B cell (primary cell): Measurements from ENCODE around the gene MEPCE. TPM values are rescaled to one million over a fixed set of nuclear protein-coding genes. Genes with fewer than 3 reads are reported as not detected.
A peak's percentile ranks its signal among the peaks of the same experiment; 100 is the strongest.

ENCODE experiments used
- ATAC-seq: fragments of 200-7000 bp; cut with Tn5 transposase; one replicate; pipeline ENCODE4 v1.10.0; 2021; ENCODE audit warnings: low read depth, mild to moderate bottlenecking, moderate number of reproducible peaks, moderate library complexity
- CTCF ChIA-PET: fragments of 350-600 bp; sonication (Branson Sonifier 250); formaldehyde crosslinking; loops from one replicate; lab custom pipeline; 2021; ENCODE audit warnings: antibody characterized with exemption, inconsistent platforms; lab: Charles Lee
- POLR2A ChIA-PET: fragments of 350-600 bp; sonication (Branson Sonifier 250); formaldehyde crosslinking; loops from one replicate; lab custom pipeline; 2021; ENCODE audit warnings: antibody characterized with exemption; lab: Charles Lee
- DNase-seq: peaks from one replicate; pipeline ENCODE4 v3.0.0; 2013
- H2AFZ ChIP-seq: 2 replicates; pipeline ENCODE4 v1.6.1; 2012; ENCODE audit warnings: mild to moderate bottlenecking, low read depth, low read length; ENCODE audit not compliant: insufficient read depth, poor library complexity, severe bottlenecking
- H3K27ac ChIP-seq, 2 donors: 1 replicate in 1 of 2; 2 replicates in 1 of 2; pipeline ENCODE4 v1.5.1; 2012 to 2013; ENCODE audit warnings: low read length in 2 of 2, mild to moderate bottlenecking in 2 of 2, moderate library complexity in 1 of 2
- H3K27me3 ChIP-seq, 4 experiments: fragments of 200-600 bp in 1 of 4; sonication (generic) in 1 of 4; replicated peaks in 1 of 4; 1 replicate in 2 of 4; 2 replicates in 2 of 4; pipeline versions ENCODE4 v1.6.1 to v1.7.0; 2013 to 2016; ENCODE audit warnings: low read length in 3 of 4, mild to moderate bottlenecking in 2 of 4, mixed read lengths in 1 of 4, moderate library complexity in 1 of 4; ENCODE audit not compliant: insufficient read depth in 4 of 4, control insufficient read depth in 3 of 4; ENCODE audit errors: control extremely low read depth in 1 of 4
- H3K36me3 ChIP-seq, 2 experiments: replicated peaks in 1 of 2; 1 replicate in 1 of 2; 2 replicates in 1 of 2; pipeline versions ENCODE4 v1.6.1 to v1.7.1; 2013; ENCODE audit warnings: low read length in 1 of 2; ENCODE audit not compliant: insufficient read depth in 2 of 2, control insufficient read depth in 1 of 2; ENCODE audit errors: control extremely low read depth in 1 of 2, extremely low read depth in 1 of 2
- H3K4me1 ChIP-seq, 2 donors: fragments of 200-600 bp in 1 of 2; sonication (generic) in 1 of 2; 1 replicate in 1 of 2; 2 replicates in 1 of 2; pipeline versions ENCODE4 v1.5.1 to v1.6.1; 2013 to 2017; ENCODE audit warnings: low read length in 2 of 2; ENCODE audit not compliant: control insufficient read depth in 2 of 2, insufficient read depth in 2 of 2
- H3K4me2 ChIP-seq: replicated peaks from 2 replicates; pipeline ENCODE3; 2012; ENCODE audit warnings: mild to moderate bottlenecking, low read depth, low read length; ENCODE audit not compliant: poor library complexity, severe bottlenecking
- H3K4me3 ChIP-seq, 5 experiments: fragments of 200-600 bp in 1 of 5; sonication (generic) in 1 of 5; 1 replicate in 3 of 5; 2 replicates in 2 of 5; pipeline versions ENCODE4 v1.5.1 to v1.7.0; 2011 to 2016; ENCODE audit warnings: low read length in 4 of 5, mild to moderate bottlenecking in 4 of 5, low read depth in 2 of 5, control low read depth in 1 of 5, moderate library complexity in 1 of 5; ENCODE audit not compliant: insufficient read depth in 1 of 5; ENCODE audit errors: control extremely low read depth in 1 of 5, extremely low read depth in 1 of 5
- H3K79me2 ChIP-seq: fragments of 200-600 bp; sonication (generic); one replicate; pipeline ENCODE4 v1.6.0; 2016; ENCODE audit warnings: low read length; ENCODE audit not compliant: control insufficient read depth, insufficient read depth
- H3K9ac ChIP-seq: fragments of 200-600 bp; sonication (generic); 2 replicates; pipeline ENCODE4 v1.6.1; 2017; ENCODE audit warnings: mild to moderate bottlenecking, low read length, moderate library complexity
- H3K9me3 ChIP-seq, 3 donors: one replicate each; pipeline versions ENCODE4 v1.6.1 to v1.7.1; 2013; ENCODE audit warnings: low read length in 2 of 3; ENCODE audit not compliant: control insufficient read depth in 2 of 3, insufficient read depth in 1 of 3; ENCODE audit errors: control extremely low read depth in 1 of 3
- H4K20me1 ChIP-seq: 2 replicates; pipeline ENCODE4 v1.6.0; 2012; ENCODE audit warnings: mild to moderate bottlenecking, low read length; ENCODE audit not compliant: insufficient read depth, control insufficient read depth, poor library complexity, severe bottlenecking
- H3K27ac Mint-ChIP-seq: one replicate; pipeline ENCODE4 v1.8.0; 2021; ENCODE audit warnings: mixed read lengths
- H3K27me3 Mint-ChIP-seq: one replicate; pipeline ENCODE4 v1.8.0; 2021; ENCODE audit warnings: mixed read lengths
- H3K4me1 Mint-ChIP-seq: one replicate; pipeline ENCODE4 v1.8.0; 2021; ENCODE audit warnings: mixed read lengths
- H3K4me3 Mint-ChIP-seq: one replicate; pipeline ENCODE4 v1.8.0; 2021; ENCODE audit warnings: mixed read lengths
- H3K9me3 Mint-ChIP-seq: one replicate; pipeline ENCODE4 v1.8.0; 2022; ENCODE audit warnings: mixed read lengths; ENCODE audit not compliant: insufficient read depth
- CTCF ChIP-seq: fragments of 200-600 bp; IDR thresholded peaks from one replicate; pipeline ENCODE4 v1.8.0; 2022; ENCODE audit warnings: antibody characterized with exemption, mild to moderate bottlenecking
- EZH2 ChIP-seq: IDR thresholded peaks from 2 replicates; pipeline ENCODE4 v1.6.1; 2012; ENCODE audit warnings: borderline replicate concordance, low read depth, mild to moderate bottlenecking, moderate library complexity, low read length; ENCODE audit not compliant: insufficient read depth, poor library complexity, severe bottlenecking
- WGBS: methylation state at CpG from one replicate; pipeline ENCODE4 v1.1.5; 2013; ENCODE audit warnings: missing lambda C conversion rate; ENCODE audit not compliant: insufficient coverage; 5-methylcytosine and 5-hydroxymethylcytosine counted together
- intact Hi-C: fragments of 100-400 bp; cut with micrococcal nuclease; formaldehyde crosslinking; loops from one replicate; pipeline ENCODE4 v1.10.0; 2022
- polyA plus RNA-seq: library from polyadenylated mRNA; depleted of rRNA; stranded (reverse); fragments of >200 nt; gene quantifications from 2 replicates; pipeline ENCODE4 v1.2.3, GENCODE V29; 2012
- total RNA-seq, 2 donors: library from RNA; stranded (reverse); fragments of 120-200 nt in 1 of 2; gene quantifications; 1 replicate in 1 of 2; 2 replicates in 1 of 2; pipeline versions ENCODE4 v1.2.3 to v1.2.4, GENCODE V29; 2013 to 2022

Gene MEPCE
- total and polyA plus RNA-seq, 2 donors (not counting 1 experiment from before 2014, with no cell fraction given), result 54.5 to 90.6 TPM

DNA sequence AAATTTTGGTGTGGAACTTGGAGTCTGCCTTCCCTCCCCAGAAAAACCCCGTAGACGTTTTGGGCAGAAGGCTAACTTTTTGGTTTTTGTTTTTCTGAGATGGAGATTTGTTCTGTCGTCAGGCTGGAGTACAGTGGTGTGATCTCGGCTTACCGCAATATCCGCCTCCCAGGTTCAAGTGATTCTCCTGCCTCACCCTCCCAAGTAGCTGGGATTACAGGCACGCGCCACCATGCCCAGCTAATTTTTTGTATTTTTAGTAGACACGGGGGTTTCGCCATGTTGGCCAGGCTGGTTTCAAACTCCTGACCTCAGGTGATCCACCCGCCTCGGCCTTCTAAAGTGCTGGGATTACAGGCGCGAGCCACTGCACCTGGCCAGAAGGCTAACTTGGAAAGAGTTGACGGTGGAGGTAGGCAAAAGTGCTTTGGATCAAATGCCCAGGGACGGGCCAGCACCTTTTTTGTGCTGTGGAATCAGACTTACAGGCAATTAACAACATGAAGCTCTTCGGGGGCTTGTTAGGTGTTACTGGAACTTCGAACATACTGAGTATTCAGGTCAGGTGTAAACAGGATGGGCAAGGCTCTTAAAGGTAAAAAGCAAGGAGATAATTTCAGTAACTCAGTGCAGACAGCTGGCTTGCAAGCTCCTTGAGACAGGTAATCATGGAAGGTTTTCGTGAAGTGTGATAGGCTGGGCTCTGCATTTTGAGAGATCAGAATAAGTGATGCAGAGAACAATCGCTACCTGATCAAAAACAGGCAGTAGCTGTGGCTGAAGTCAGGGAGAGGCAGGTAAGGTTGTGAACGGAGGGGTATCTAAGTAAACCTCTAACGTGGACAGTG lies 4.9 kb downstream of the MEPCE start:
- Histone ChIP-seq H3K4me3 (peak overlapping the region in 2 of 5 experiments; percentile 89 to 96), H3K9me3 (no peaks in the 10 kb centered on the region), H3K27me3 (no peaks in the 10 kb centered on the region), H3K36me3 (peaks cover 5 to 30% of the 10 kb centered on the region in 2 experiments), H4K20me1 (peaks cover 44% of the 10 kb centered on the region), H3K27ac (peak overlapping the region in 1 of 2 donors; percentile 91), H3K9ac (peak overlapping the region; percentile 88), H2AFZ (no peak overlapping the region), H3K4me2 (peak overlapping the region; percentile 95), H3K79me2 (peaks cover 39% of the 10 kb centered on the region), H3K4me1 (peaks cover 28 to 49% of the 10 kb centered on the region in 2 donors)
- TF ChIP-seq EZH2 (no peak), CTCF (no peak)
- Mint-ChIP-seq H3K9me3 (no peaks in the 10 kb centered on the region), H3K27ac (peak overlapping the region; percentile 88), H3K27me3 (no peaks in the 10 kb centered on the region), H3K4me3 (peak overlapping the region; percentile 87), H3K4me1 (peaks cover 56% of the 10 kb centered on the region)
- ChIA-PET POLR2A (interaction anchor here (0.6 kb wide), 1 partner anchor 46 kb away, joined by 6 read pairs; no protein-coding TSS in a partner anchor), CTCF (interaction anchor here (0.6 to 1.1 kb wide), 3 partner anchors 20 to 151 kb away, joined by 3 read pairs; partner anchors contain the start of genes FBXO24 and LRCH4)
- ATAC-seq (no peak), DNase-seq (peak; percentile 48)
- intact Hi-C loops, result no loop called here
- whole genome bisulfite sequencing, result 88% methylated on average over 15 of the region's 22 CpGs
